GM21786 (cell line): ENCODE measurements around the gene KCNT1.

Source experiments
- ATAC-seq: cut with Tn5 transposase; IDR thresholded peaks from one replicate; pipeline ENCODE4 v1.9.1; 2021; ENCODE audit not compliant: unreplicated experiment

The KCNT1 gene

GRCh38 chr9:135815830-135816650, 114.1 kb downstream of the KCNT1 start:
- ATAC-seq: no peak

GRCh38 chr9:135816651-135816970, 114.6 kb downstream of the KCNT1 start:
- ATAC-seq: no peak

- no peak for ATAC-seq
These were observed 116.1 kb downstream of the KCNT1 start for GRCh38 chr9:135817951-135818717.

- no peak for ATAC-seq
These were observed 116.9 kb downstream of the KCNT1 start for GRCh38 chr9:135818718-135819475.

GRCh38 chr9:135819905-135820304, 117.9 kb downstream of the KCNT1 start:
- ATAC-seq: no peak

GRCh38 chr9:135820661-135821060, 118.7 kb downstream of the KCNT1 start:
- no peak for ATAC-seq

GRCh38 chr9:135821116-135821515, 119.1 kb downstream of the KCNT1 start:
- no peak for ATAC-seq

GRCh38 chr9:135821733-135822373, 119.9 kb downstream of the KCNT1 start:
- no peak for ATAC-seq

GRCh38 chr9:135822374-135822755, 120.4 kb downstream of the KCNT1 start:
- no peak for ATAC-seq

- no peak for ATAC-seq
These were observed 121.1 kb downstream of the KCNT1 start for GRCh38 chr9:135823036-135823435.

GRCh38 chr9:135825435-135826187, 123.6 kb downstream of the KCNT1 start:
- no peak for ATAC-seq

GRCh38 chr9:135826188-135826545, 124.2 kb downstream of the KCNT1 start:
- no peak for ATAC-seq

- ATAC-seq: no peak
These were observed 125.3 kb downstream of the KCNT1 start for GRCh38 chr9:135827301-135827700.

- no peak for ATAC-seq
These were observed 126.0 kb downstream of the KCNT1 start for GRCh38 chr9:135827866-135828580.

GRCh38 chr9:135828656-135829055, 126.7 kb downstream of the KCNT1 start:
- ATAC-seq: no peak

GRCh38 chr9:135830496-135830895, 128.5 kb downstream of the KCNT1 start:
- no peak for ATAC-seq

GRCh38 chr9:135833864-135834263, 131.9 kb downstream of the KCNT1 start:
- no peak for ATAC-seq

- no peak for ATAC-seq
These were observed 133.1 kb downstream of the KCNT1 start for GRCh38 chr9:135835131-135835530.

- ATAC-seq: no peak
These were observed 137.5 kb downstream of the KCNT1 start for GRCh38 chr9:135839516-135839915.

GRCh38 chr9:135840107-135840506, 138.1 kb downstream of the KCNT1 start:
- no peak for ATAC-seq
